NCI-H748 (cell line): Measurements from ENCODE around the gene ERICH6.
"Not testable (repeated sequence)": the region's sequence is repeated elsewhere in the genome, so short reads cannot be mapped to it uniquely, and the experiment has no call there.

Source experiments
- DNase-seq: peaks from one replicate; lab custom pipeline; 2025; ENCODE audit not compliant: unreplicated experiment; lab: John Stamatoyannopoulos, UW

ERICH6 gene

DNA sequence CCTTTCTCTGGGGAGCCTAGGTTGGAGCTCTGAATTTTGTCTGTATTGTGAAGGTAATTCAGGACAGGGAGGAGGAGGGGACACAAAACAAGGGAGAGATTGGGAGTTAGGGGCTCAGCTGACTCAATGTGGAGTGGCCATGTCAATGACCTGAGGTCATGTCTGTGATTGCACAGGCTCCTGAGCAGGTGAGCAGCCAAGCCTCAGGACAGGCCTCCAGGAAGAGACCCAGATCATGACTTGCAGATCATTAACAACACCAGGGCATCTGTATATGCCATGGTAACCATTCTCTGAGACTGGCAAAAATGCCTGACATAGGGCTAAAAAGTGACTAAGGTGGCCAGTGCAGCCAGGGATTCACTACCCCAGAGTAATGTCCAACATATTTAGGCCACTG is 20.9 kb downstream of the ERICH6 start:
- no peak for DNase-seq

DNA sequence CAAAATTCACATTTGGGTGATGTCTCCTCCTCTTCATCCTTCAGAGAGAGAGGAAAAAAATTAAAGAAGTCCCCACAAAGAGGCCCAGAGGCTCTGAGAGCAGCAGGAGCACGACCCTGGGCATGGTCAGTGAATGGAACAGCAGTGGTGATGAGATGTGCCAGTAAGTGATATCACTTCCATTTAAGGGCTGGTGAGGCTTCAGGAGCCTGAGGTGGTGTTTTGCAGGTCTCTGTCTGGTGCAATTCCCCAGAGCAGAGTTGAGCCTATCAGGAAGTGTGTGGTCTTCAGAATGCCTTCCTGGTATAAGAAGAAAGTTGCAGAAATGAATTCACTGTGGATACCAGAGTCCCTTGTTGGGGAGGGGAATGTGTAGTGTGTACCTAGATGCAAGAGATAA is 21.4 kb downstream of the ERICH6 start:
- DNase-seq = no peak

DNA sequence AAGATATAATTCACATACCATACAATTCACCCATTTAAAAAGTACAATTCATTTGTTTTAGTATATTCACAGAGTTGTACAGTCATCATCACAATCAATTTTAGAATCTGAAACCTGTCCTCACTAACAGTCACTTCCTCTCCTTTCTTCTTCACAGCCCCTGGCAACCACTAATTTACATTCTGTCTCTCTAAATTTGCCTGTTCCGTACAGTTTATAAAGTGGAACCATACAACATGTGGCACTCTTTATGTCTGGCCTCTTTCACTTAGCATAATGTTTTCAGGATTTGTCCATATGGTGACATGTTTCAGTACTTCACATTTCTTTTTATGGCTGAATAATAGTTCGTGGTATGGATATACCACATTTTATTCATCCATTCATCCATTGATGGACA is 22.7 kb downstream of the ERICH6 start:
- no peak for DNase-seq

DNA sequence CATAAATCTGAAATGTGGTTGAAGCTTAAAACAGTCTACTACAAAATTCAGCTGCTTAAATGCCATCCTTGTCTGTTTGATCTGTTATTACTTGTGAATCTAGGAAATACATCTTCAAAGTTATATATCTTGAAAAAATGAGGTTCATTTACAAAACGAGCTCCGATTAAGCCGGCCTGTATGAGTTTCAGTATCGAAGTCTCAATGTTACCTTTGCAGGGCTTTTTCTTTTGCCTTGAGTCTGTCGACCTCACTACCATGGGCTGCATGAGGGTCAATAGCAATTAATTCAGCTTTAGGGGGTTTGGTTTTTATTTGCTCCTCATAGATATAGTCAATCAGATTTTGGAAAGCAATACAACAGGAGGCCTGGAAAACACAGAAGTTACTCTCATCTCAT is 23.2 kb downstream of the ERICH6 start:
- no peak for DNase-seq

DNA sequence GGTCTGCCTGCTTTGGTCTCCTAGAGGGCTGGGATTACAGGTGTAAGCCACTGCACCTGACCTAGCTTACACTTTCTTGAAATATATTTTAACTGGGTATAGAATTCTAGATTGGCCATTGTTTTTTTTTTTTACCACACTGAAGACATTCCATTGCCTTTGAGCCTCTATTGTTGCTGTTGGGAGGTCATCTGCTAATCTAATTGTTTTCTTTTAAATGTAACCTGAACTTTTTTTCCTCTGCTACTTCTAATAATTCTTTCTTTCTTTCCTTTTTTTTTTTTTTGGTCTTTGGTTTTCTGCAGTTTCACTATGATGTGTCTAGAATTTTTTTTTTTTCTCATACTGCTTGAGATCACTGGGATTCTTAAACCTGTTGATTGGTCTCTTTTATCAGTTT is 28.1 kb downstream of the ERICH6 start:
- DNase-seq = no peak

DNA sequence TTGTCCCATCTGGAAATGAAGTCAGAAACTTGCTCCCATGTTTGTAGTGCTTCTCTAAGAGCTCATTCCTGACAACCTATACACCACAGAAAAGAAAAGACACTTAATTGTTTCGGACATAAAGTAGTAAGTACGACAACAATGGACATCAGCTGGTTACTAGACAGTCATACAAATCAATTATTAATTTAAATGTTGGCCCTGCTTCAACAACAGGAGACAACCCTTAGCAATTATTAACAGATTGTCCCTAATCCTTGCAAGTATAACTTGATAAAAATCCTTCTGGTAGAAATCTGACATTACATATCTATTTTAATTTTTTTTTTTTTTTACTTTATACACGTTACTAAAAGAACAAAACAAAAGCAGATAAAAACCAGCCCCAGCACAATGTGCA is 29.8 kb downstream of the ERICH6 start:
- no peak for DNase-seq

DNA sequence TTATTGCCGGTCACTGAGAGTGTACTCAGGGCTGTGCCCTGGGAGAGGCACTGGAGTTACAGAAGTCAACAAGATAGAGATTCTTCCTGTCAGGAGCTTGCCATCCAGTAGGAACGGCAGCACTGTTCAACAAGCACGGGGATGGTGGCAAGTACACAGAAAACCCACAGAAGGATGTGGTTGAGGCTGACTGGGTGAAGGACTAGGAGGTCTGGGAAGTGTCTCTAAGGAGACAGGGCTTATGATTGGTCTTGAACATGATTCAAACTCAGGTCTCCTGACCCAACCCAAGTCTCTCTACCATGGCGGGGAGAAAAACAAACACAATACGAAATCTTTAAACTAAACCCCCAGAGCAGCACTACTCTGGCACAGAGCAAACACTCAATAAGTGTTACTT is 37.6 kb downstream of the ERICH6 start:
- no peak for DNase-seq

DNA sequence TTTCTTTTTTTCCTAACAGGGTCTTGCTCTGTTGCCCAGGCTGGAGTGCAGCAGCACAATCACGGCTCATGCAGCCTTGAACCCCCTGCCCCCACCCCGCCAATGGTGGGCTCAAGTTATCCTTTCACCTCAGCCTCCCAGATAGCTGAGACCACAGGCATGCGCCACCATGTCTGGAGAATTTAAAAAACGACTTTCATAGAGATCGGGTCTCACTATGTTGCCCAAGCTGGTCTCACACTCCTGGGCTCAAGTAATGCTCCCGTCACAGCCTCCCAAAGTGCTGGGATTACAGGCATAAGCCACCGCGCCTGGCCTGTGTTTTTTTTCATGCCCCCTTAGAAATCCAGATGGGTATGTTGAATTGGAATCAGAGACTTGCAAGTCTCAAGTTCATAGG is 40.3 kb downstream of the ERICH6 start:
- DNase-seq = no peak

DNA sequence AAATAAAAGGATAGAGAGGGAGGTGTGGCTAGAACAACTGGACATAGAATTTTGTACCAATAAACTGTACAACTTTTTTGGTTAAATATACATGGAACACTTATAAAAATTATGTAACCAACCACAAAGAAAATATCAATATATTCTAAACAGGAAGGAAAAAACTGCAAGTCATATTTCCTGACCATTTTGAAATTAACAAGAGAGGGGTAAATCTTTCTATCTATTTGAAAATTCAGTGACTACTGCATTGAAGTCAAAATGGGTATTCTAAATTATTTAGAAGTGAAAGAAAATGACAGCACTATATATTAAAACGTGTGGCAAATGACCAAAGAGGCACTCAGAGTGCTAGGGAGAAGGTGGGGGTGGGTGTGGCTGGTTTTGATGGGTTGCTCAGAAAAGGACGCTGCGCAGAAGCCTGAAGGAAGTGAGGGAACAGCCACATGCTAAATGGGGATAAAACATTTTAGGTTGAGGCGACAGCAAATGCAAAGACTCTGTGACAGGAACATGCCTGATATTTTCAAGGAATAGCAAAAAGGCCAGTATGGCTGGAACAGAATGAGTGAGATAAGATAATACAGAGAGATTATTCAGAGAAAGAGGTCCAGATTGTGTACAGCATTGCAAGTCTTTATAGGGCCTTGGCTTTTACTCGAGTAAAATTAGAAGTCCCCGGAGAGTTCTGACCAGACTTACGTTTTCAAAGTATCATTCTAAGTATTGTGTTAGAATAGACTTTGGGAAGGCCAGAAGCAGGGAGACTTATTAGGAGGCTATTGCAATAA is 41.1 kb downstream of the ERICH6 start:
- DNase-seq = no peak

DNA sequence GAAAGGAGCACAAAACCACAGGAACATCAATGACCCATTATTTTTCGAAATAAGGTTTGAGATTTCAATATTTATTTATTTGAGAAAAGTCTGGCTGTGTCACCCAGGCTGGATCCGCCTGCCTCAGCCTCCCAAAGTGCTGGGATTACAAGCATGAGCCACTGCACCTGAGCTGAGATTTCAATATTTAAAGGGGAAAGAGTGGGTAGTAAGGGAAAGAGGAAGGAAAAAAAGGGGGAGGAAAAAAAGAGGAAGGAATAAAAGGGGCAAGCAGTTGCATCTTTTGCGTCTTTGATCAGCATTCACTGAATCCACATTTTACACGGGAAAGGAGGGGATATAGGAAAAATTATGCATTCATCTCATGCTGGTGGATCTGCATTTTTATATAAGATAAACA is 47.4 kb downstream of the ERICH6 start:
- no peak for DNase-seq

DNA sequence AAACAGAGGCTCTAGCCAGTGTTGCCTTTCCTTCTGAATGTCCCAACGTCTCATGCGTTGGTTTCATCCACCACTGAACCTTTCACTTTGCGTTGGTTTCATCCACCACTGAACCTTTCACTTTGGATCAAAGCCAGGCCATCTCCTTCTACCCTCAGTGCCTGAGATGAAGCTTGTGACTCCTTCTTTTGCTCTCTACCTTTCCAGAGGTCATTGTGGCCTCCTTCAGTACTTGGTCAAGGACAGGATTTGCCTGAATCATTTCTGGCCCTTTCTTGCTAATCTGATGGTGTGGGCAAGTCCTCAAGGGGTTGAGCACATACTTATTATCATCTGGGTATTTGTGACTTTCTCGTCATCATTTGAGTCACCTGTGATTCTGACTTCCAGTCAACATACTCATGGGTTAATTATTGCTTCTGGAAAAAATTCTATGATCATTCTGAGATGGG is 50.6 kb downstream of the ERICH6 start:
- DNase-seq = no peak

DNA sequence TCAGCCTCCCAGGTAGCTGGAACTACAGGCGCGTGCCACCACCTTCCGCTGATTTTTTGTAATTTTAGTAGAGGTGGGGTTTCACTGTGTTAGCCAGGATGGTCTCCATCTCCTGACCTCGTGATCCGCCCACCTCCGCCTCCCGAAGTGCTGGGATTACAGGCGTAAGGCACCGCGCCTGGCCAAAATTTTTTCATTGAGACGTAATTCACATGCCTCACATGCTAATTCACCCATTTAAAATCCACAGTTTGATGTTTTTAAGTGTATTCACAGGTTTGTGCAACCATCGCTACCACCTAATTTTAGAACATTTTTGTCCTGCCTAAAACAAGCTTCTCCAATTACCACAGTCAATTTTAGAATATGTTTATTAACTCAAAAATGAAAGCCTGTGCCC is 63.5 kb downstream of the ERICH6 start:
- no peak for DNase-seq

DNA sequence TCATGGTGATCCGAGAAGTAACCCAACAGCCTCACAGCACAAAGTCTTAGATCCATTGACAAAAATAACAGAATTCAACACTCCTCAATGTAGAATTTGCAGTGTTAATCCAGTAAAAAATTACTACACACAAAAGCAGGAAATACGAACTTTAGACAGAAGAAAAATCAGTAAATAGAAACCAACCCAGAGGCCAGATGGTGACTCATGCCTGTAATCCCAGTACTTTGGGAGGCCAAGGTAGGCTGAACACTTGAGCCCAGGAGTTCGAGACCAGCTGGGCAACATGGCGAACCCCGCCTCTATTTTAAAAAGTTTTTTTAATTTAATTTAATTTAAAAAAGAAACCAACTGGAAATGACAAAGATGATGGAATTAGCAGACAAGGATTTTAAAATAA is 64.5 kb downstream of the ERICH6 start:
- no peak for DNase-seq

DNA sequence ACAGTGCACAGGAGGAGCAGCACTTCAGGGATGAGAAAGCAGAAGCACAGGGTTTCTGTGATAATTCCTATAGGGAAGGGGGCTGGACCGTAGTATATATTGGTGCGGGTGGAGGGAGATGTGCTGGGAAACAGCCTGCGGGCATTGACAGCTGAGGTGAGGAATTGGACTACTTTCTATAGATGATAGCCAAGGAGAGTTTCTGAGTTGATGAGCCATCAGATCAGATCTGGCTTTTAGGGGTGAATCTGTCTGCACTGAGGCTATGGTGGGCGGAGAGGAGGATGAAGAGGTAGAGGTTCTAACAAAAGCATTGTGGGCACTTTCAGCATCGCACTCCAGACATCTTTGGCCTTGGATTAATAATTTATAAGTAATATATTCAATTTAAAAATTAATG is 67.5 kb downstream of the ERICH6 start:
- no peak for DNase-seq

DNA sequence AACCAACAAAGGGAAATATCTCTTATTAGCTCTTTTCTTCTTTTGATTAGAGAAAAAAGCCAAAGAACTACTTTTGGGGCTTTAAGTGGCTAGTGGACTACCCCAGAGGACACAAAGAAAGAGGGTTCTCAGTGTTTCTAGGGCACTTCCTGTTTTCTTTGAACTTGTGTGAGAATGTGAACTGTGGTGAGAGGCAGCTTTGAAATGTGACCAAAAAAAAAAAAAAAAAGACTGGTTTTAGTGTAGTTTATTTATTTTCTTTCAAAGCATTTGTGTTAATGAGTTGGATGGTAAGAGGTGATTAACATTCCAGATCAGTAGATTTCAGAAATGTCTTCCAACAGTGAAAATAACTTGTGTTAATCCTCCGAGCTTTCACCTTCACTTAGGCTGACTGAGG is 68.2 kb downstream of the ERICH6 start:
- DNase-seq = no peak

DNA sequence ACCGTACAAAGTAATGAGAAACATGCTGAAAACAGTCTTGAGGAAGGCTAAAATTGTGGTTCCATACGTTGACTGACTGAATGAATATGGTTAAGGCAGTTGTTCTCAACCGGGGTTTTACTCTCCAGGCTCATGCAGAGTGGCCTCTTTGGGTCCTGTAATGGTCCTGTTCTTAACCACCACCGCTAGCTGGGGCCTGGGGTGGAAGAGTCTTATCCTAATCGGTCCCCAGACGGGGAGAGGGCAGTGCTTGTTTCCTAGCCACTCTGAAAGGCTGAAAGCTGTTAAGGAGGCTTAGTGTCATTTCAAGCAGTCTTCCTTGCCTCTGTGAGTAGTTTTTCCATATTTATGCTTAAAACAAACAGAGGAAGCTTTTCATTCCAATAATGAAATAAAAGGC is 68.6 kb downstream of the ERICH6 start:
- DNase-seq = no peak

DNA sequence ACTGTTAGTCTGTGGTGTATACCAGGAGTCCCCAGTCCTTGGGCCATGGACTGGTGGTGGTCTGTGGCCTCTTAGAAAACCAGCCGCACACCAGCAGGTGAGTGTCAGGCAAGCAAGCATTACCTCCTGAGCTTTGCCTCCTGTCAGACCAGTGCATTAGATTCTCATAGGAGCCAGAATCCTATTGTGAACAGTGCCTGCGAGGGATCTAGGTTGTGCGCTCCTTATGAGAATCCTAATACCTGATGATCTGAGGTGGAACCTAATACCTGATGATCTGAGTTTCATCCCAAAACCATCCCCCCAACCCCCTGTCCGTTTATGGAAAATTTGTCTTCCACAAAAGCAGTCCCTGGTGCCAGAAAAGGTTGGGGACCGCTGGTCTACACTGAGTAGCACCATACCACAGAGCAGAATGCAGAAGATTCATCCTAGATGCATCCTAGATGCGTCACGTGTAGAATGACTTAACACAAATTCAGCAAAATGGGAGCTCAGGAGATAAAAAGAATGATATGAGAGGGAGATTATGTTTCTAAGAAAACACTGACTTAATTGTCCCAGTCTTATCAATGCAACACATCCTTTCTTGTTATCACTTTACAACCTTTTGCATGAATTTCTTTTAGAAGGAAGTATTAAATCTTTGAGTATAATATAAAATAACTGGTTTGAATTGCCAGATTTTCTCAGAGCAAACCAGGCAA is 72.1 kb downstream of the ERICH6 start:
- no peak for DNase-seq

DNA sequence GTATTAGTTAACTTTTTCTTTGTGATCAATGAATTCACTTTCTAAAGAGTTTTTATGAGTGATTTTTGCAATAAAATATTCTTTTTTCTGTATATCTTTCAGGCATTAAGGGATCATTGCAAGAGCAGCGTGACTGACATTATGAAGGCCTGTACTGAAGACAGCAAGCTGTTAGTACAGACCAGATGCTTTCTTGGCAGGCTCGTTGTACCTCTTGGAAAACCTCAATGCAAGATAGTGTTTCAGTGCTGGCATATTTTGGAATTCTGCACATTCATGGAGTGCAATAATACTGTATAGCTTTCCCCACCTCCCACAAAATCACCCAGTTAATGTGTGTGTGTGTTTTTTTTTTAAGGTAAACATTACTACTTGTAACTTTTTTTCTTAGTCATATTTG is 76.2 kb downstream of the ERICH6 start:
- DNase-seq = no peak

DNA sequence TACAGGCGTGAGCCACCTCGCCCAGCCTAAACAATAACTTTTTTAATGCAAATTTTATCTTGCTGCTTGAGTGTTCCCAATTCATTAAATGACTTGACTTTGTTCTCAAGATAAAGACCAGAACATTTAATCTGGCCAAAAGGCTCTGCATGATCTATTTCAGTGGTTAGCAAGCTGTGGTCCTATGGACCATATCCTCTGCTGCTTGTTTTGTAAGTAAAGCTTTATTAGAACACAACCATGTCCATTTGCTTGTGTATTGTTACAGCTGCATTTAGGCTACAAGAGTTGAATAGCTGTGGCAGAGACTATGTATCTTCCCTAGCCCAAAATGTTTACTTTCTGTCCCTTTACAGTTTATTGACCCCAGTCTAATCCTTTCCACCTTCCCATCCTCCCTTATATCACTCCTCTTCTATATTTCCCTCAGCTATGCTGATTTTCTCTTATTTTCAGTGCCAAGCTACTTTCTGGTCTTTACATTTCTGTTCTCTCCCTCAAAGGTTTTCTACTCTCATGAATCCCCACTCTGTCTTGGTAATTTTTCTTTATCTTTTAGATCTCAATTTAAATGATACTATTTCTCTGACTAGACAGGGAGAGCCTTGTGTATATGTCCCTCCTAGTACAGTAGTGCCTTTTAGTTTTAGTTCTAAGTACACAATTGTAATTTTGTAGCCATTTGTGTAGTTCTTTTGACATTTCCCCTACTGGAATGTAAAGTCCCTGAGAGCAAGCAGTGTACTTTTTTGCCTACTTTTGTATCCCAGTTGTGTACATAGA is 77.4 kb downstream of the ERICH6 start:
- no peak for DNase-seq

DNA sequence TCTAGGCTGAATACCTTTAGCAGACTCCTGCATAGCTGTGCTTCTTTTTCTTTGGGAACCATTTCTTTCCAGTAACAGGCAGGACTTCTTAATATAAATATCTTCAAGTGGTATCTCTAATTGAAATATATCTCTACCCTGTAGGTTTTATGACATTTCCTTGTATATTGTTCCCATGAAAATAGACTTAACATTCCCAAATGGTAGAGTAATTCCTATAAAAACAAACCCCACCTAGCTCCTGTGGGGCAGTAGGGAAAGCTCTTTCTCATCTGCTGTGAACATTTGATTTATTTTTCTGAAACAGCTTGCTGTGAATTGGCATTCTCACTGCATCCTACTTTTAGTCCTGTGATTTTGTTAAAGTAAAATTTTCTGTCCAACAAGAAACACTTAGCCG is 79.8 kb downstream of the ERICH6 start:
- no peak for DNase-seq

DNA sequence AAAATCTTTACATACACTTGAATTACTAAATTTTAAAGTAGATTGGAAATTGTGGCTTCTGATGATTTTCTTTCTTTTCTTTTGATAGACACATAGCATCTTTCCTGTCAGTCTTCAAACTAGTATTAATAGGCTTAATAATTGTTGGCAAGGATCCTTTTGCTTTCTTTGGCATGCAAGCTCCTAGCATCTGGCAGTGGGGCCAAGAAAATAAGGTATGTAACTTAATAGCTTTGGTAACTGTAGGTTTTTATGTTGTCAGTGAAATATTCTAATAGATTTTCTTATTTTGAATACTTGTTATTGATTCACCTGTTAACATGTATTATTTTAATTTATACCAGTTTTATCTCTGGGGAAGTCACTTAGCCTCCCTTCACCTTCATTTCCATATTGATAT is 80.8 kb downstream of the ERICH6 start:
- not testable (repeated sequence) for DNase-seq
